Upper lobe of left lung (tissue), 4 donors: Measurements from ENCODE around the gene WDR46.
A peak's percentile ranks its signal among the peaks of the same experiment; 100 is the strongest.

Source experiments
- CTCF ChIP-seq, 6 experiments: fragments of 450-650 bp in 4 of 6; fragments of 200-600 bp in 2 of 6; sonication (generic) in 2 of 6; IDR thresholded peaks; one replicate each; pipeline ENCODE4 v1.5.1; 2016 to 2019; ENCODE audit warnings: antibody characterized with exemption in 6 of 6
- EP300 ChIP-seq, 4 donors: sonication (generic); formaldehyde crosslinking; IDR thresholded peaks; one replicate each; pipeline ENCODE4 v1.5.1; 2017; ENCODE audit warnings: antibody characterized with exemption in 4 of 4, control low read depth in 2 of 4
- POLR2A ChIP-seq, 4 donors: fragments of 450-650 bp; IDR thresholded peaks; one replicate each; pipeline ENCODE4 v1.5.1; 2016 to 2017; ENCODE audit warnings: antibody characterized with exemption in 4 of 4, mild to moderate bottlenecking in 2 of 4
- POLR2AphosphoS5 ChIP-seq, 2 donors: sonication (generic); formaldehyde crosslinking; IDR thresholded peaks; one replicate each; pipeline ENCODE4 v1.5.1; 2017; ENCODE audit warnings: antibody characterized with exemption in 2 of 2

- TF ChIP-seq POLR2AphosphoS5 (IDR thresholded peaks at IDR 0.05): no peak
- peak in 1 of 6 experiments; percentile 9 for TF ChIP-seq CTCF (IDR thresholded peaks at IDR 0.05)
- no peak for TF ChIP-seq POLR2A (IDR thresholded peaks at IDR 0.05)
- no peak for TF ChIP-seq EP300 (IDR thresholded peaks at IDR 0.05)
Observed at GRCh38 chr6:33288141-33288920, 708 bp downstream of the WDR46 start.
